MCF 10A (cell line): ENCODE results near the gene PRR18. TPM values are rescaled to one million over a fixed set of nuclear protein-coding genes. Genes with fewer than 3 reads are reported as not detected.

Experiments used
- BruUV-seq: library from RNA; stranded (reverse); fragments of 400-500 nt; replicated peaks from 2 replicates; lab custom pipeline; 2021; lab: Mats Ljungman, UMichigan
- CTCF ChIA-PET: fragments of 300-600 bp; sonication (Branson Sonifier 250); formaldehyde crosslinking; extraction: SDS; loops from one replicate; lab custom pipeline; 2021; ENCODE audit warnings: antibody characterized with exemption, inconsistent platforms; lab: Yijun Ruan, JAX
- POLR2A ChIA-PET: fragments of 300-600, 350-650 bp; sonication (Branson Sonifier 250); formaldehyde crosslinking; extraction: SDS; loops from one replicate; lab custom pipeline; 2020; ENCODE audit warnings: antibody characterized with exemption, inconsistent platforms; lab: Yijun Ruan, JAX
- DNase-seq: peaks from one replicate; pipeline ENCODE4 v3.0.0-alpha.2; 2018; ENCODE audit not compliant: unreplicated experiment
- H3K27ac Mint-ChIP-seq: one replicate; pipeline ENCODE4 v1.8.0; 2022; ENCODE audit warnings: mild to moderate bottlenecking, low read depth, mixed read lengths; ENCODE audit not compliant: unreplicated experiment
- H3K27me3 Mint-ChIP-seq: one replicate; pipeline ENCODE4 v1.8.0; 2022; ENCODE audit warnings: mixed read lengths; ENCODE audit not compliant: insufficient read depth, unreplicated experiment
- H3K36me3 Mint-ChIP-seq: one replicate; pipeline ENCODE4 v1.8.0; 2022; ENCODE audit warnings: mild to moderate bottlenecking, moderate library complexity, mixed read lengths; ENCODE audit not compliant: insufficient read depth, unreplicated experiment
- H3K4me1 Mint-ChIP-seq: one replicate; pipeline ENCODE4 v1.8.0; 2022; ENCODE audit warnings: mixed read lengths; ENCODE audit not compliant: insufficient read depth, unreplicated experiment
- H3K4me3 Mint-ChIP-seq: one replicate; pipeline ENCODE4 v1.8.0; 2022; ENCODE audit warnings: mild to moderate bottlenecking, moderate library complexity, mixed read lengths; ENCODE audit not compliant: unreplicated experiment
- H3K9me3 Mint-ChIP-seq: one replicate; pipeline ENCODE4 v1.8.0; 2022; ENCODE audit warnings: mixed read lengths; ENCODE audit not compliant: unreplicated experiment
- intact Hi-C: fragments of 100-400 bp; cut with micrococcal nuclease; formaldehyde crosslinking; loops from 2 replicates; pipeline ENCODE4 v1.14.1; 2022
- total RNA-seq: library from RNA; stranded (reverse); gene quantifications from 2 replicates; pipeline ENCODE4 v1.2.3, GENCODE V29; 2022
- TF ChIP-seq, protein P1 (sequence below): fragments of 200-600 bp; IDR thresholded peaks from one replicate; pipeline ENCODE4 v1.8.0; 2022; ENCODE audit warnings: antibody characterized with exemption, mild to moderate bottlenecking; ENCODE audit not compliant: unreplicated experiment

The PRR18 gene
- total RNA-seq, 1 experiment from 2014 or later = 0.12 TPM

DNA sequence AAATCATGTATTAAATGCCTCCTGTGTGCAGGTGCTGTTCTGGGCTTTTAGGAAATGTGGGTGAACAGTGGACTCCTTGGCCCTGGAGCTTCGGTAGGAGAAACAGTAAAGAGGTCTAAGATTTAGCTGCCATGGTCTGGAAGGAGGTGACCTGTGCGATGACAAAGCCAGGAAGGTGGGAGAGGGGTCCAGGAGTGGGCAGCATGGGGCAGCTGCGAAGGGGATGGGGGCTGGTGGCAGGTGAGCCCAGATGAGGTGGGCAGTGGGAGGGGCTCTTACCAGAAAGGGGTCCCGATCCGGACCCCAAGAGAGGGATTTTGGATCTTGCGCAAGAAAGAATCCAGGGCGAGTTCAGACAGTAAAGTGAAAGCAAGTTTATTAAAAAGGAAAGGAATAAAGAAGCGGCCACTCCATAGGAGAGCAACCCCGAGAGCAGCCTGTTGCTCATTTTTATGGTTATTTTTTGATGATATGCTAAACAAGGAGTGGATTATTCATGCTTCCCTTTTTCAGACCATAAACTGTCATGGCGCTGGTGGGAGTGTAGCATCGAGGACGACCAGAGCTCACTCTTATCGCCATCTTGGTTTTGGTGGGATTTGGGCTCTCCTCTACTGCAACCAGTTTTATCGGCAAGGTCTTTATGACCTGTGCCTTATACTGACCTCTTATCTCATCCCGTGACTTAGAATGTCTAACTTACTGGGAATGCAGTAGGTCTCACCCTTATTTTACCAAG is 38.7 kb downstream of the PRR18 start:
- ChIA-PET CTCF (no interaction called here), POLR2A (no interaction called here)
- H3K27me3 Mint-ChIP-seq = peaks cover 9% of the 10 kb centered on the region
- TF ChIP-seq, protein P1, sequence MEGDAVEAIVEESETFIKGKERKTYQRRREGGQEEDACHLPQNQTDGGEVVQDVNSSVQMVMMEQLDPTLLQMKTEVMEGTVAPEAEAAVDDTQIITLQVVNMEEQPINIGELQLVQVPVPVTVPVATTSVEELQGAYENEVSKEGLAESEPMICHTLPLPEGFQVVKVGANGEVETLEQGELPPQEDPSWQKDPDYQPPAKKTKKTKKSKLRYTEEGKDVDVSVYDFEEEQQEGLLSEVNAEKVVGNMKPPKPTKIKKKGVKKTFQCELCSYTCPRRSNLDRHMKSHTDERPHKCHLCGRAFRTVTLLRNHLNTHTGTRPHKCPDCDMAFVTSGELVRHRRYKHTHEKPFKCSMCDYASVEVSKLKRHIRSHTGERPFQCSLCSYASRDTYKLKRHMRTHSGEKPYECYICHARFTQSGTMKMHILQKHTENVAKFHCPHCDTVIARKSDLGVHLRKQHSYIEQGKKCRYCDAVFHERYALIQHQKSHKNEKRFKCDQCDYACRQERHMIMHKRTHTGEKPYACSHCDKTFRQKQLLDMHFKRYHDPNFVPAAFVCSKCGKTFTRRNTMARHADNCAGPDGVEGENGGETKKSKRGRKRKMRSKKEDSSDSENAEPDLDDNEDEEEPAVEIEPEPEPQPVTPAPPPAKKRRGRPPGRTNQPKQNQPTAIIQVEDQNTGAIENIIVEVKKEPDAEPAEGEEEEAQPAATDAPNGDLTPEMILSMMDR = no peak
- intact Hi-C loops = loop anchor here (10.0 kb wide), 1 partner anchor 385 kb away; no protein-coding TSS in a partner anchor
- H3K36me3 Mint-ChIP-seq = peaks cover 7% of the 10 kb centered on the region
- H3K4me3 Mint-ChIP-seq = no peak overlapping the region
- BruUV-seq = no TSS peak
- no peak overlapping the region for H3K27ac Mint-ChIP-seq
- no peaks in the 10 kb centered on the region for H3K9me3 Mint-ChIP-seq
- no peak for DNase-seq
- H3K4me1 Mint-ChIP-seq = no peaks in the 10 kb centered on the region

GRCh38 chr6:166268431-166268830 is 39.8 kb downstream of the PRR18 start:
- no peak for DNase-seq
- no peaks in the 10 kb centered on the region for H3K27me3 Mint-ChIP-seq
- no peaks in the 10 kb centered on the region for H3K4me1 Mint-ChIP-seq
- no peak overlapping the region for H3K27ac Mint-ChIP-seq
- ChIA-PET CTCF (interaction anchor here (0.7 kb wide), 1 partner anchor 29 kb away, joined by 3 read pairs; no protein-coding TSS in a partner anchor), POLR2A (no interaction called here)
- intact Hi-C loops = no loop called here
- BruUV-seq = no TSS peak
- H3K9me3 Mint-ChIP-seq = no peaks in the 10 kb centered on the region
- TF ChIP-seq, protein P1 = no peak
- H3K4me3 Mint-ChIP-seq = no peak overlapping the region
- H3K36me3 Mint-ChIP-seq = peaks cover 7% of the 10 kb centered on the region

DNA sequence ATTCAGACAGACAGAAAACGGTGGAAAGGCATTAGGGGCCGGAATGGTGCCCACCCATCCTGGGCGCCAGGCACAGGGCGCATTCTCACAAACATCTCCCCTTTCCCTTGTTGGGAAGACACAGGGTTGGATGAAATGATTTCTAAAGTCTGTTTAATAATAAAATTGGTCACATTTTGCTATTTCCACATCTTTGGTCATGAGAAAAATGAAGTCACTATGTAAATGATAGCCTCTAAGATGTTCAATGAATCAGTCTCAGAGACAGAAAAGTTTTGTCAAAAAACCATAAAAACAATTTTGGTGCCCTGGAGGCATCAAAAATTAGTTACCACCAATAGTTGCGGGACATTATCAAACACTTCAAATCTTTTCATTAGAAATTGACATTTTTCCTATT is 40.7 kb downstream of the PRR18 start:
- H3K27ac Mint-ChIP-seq = no peak overlapping the region
- peaks cover 7% of the 10 kb centered on the region for H3K36me3 Mint-ChIP-seq
- intact Hi-C loops = no loop called here
- TF ChIP-seq, protein P1 = no peak
- BruUV-seq = no TSS peak
- no peaks in the 10 kb centered on the region for H3K4me1 Mint-ChIP-seq
- no peak for DNase-seq
- ChIA-PET CTCF (no interaction called here), POLR2A (no interaction called here)
- no peaks in the 10 kb centered on the region for H3K9me3 Mint-ChIP-seq
- no peak overlapping the region for H3K4me3 Mint-ChIP-seq
- H3K27me3 Mint-ChIP-seq = no peaks in the 10 kb centered on the region

DNA sequence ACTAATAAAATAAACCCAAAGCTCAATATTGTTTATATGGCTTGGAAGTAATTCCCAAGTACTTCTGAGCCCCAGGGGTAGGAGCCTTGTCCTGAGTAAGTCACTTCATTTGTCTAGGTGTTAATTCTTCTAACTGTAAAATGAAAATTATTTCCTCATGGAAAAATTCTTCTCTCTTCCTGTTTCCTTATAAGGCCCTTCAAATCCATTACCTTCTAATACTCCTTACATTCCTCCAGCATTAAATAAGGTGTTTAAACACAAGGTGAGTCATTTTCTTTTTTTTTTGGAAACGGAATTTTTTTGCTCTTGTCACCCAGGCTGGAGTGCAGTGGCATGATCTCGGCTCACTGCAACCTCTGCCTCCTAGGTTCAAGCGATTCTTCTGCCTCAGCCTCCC is 41.9 kb downstream of the PRR18 start:
- no TSS peak for BruUV-seq
- no peaks in the 10 kb centered on the region for H3K9me3 Mint-ChIP-seq
- TF ChIP-seq, protein P1 = no peak
- H3K27ac Mint-ChIP-seq = no peak overlapping the region
- no peaks in the 10 kb centered on the region for H3K27me3 Mint-ChIP-seq
- H3K4me1 Mint-ChIP-seq = no peaks in the 10 kb centered on the region
- peaks cover 7% of the 10 kb centered on the region for H3K36me3 Mint-ChIP-seq
- intact Hi-C loops = no loop called here
- CTCF ChIA-PET = no interaction called here
- DNase-seq = no peak
- no peak overlapping the region for H3K4me3 Mint-ChIP-seq
- POLR2A ChIA-PET = interaction anchor here (0.7 kb wide), 1 partner anchor 568 kb away, joined by 4 read pairs; no protein-coding TSS in a partner anchor
